Measurements from ENCODE around the gene PRMT3.

DNA sequence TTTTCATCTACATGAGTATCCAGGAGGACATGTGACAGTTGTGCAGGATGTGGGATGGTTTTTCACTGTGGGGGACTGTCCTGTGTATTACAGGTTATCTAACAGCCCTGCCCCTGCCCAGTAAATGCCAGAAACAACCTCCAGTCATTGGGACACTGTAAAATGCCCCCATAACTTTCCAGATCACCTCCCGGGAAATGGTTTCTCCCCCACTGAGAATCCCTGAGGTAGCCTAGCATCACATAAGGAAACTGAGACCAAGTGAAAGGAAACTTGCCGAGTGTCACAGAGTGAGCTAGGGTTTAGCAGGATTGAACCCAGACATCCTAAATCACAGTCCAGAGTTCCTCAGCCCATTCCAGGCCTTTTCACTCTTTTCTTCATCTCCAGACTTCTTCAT, 163.6 kb downstream of the PRMT3 start:
- TF ChIP-seq, protein P1, sequence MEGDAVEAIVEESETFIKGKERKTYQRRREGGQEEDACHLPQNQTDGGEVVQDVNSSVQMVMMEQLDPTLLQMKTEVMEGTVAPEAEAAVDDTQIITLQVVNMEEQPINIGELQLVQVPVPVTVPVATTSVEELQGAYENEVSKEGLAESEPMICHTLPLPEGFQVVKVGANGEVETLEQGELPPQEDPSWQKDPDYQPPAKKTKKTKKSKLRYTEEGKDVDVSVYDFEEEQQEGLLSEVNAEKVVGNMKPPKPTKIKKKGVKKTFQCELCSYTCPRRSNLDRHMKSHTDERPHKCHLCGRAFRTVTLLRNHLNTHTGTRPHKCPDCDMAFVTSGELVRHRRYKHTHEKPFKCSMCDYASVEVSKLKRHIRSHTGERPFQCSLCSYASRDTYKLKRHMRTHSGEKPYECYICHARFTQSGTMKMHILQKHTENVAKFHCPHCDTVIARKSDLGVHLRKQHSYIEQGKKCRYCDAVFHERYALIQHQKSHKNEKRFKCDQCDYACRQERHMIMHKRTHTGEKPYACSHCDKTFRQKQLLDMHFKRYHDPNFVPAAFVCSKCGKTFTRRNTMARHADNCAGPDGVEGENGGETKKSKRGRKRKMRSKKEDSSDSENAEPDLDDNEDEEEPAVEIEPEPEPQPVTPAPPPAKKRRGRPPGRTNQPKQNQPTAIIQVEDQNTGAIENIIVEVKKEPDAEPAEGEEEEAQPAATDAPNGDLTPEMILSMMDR (IDR thresholded peaks at IDR 0.05): no peak
- no peak for TF ChIP-seq POLR2A (IDR thresholded peaks at IDR 0.05)
